HG03103 (cell line): ENCODE measurements around the gene PNMA1.

Experiments used
- ATAC-seq: cut with Tn5 transposase; IDR thresholded peaks from one replicate; pipeline ENCODE4 v1.9.1; 2021; ENCODE audit warnings: low read depth; ENCODE audit not compliant: unreplicated experiment

Gene PNMA1

DNA sequence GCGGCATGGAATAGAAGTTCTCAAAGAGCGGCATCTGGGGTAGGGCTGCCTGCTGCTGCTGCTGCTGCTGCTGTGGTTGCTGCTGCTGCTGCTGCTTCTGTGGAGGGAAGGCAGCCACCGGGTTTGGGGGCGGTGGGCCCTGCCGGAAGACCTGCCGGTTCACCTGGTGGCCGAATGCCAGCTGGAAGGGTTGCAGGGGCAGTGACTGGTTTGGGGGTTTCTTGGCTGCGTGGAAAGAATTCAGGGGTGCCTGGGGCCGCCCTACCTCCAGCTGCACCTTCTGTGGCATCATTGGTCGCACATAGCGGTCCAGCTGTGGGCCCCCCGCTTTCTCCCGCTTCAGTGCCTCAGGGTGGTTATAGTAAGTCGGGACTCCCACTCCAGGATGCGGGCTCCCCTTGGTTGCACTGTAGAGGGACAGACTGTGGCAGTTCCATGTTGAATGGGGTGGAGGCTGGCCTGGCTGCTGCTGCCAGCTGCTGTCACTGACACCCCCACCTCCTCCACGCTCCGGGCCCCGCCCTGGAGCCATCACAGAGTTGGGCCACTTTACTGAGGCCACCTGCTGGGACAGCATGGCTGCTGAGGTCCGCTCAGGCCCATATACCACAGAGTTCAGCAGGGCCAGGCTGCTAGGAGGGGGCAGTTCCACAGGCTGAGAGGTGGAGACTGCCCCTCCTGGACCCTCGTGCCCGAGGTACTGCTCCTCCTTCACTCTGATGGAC is 25.2 kb upstream of the PNMA1 start:
- ATAC-seq: no peak

DNA sequence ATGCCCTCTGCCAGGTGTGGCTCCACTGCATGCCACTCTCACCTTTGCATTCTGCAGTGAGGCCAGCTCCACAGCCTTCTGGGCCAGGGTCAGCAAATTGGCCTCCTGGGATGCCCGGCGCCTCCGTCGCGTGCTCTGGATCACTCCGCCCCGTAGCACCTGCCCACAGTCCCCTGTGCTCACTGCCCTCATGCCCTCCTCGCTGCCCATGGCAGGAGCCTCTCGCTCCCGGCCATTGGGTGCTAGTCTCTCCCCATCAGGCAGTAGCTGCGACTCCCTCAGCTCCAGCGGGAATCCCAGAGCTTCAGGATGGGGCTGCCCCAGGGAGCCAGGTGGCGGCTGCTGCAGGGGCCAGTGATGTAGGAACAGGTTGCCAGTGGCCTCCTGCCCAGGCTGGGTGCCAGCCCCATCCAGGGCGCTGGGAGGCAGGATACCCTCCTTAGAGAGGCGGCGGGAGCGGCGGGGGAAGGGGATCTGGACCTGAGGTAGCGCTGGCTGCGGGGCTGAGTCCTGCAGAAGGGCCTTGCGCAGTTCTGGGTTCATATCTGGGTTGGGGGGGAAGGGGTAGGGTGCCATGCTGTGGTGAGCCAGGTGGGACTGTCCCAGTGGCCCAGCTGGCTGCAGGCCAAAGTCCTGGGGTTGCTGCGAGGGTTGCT is 24.5 kb upstream of the PNMA1 start:
- no peak for ATAC-seq

DNA sequence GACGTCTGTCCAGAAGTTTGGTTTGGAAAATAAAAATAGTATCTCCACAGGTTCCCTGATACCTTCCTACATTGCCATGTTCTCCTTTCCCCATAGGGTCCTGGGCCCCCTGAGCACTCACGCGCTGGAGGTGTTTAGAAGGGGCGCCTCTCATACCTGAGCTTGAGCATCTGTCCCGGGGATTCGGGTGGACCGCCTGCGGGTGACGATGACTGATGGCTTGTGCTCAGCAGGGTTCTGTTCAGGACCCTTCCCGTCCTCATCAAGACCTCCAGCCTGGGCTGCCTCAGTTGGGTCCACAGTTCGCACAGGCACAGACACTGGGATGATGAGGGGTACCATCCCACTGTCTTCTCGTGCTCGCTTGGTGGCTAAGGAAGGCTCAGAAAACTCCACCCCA is 22.7 kb upstream of the PNMA1 start:
- ATAC-seq: no peak

DNA sequence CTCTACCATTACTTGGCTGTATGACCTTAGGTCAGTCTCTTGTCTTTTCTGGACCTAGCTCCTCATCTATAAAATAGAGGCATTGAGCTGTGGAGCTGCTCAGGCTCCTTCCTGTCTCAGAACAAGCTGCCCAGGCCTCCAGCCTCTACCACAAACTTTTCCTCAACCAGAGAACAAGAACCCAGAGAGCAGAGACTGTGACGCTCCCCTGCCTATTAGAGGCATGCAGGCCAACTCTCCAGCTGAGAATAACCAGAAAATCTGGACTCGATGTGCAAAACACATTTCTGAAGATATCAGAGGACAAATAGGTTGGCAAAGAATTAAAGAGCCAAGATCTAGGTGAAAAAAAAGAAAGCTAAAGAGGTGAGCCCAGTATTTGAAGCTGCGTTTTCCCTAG is 17.8 kb upstream of the PNMA1 start:
- no peak for ATAC-seq

DNA sequence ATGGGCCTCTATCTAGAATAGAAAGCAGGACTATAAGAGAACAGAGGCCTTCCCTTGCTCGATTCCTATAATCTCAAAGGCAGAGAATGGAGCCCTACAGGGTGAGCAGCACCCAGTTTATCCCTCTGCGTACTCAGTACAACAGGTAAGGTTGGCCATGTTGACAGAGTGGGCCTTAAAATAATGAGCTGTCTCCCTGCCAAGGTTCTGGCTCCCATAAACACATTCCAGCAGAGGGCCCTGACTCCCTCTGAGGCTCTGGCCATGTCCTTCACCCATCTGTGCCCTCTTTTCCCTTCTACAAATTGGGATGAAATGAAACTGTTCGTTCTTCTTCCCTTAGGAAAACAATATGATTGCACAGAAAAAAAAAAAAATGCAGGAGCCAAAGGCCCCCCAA is 16.9 kb upstream of the PNMA1 start:
- no peak for ATAC-seq

DNA sequence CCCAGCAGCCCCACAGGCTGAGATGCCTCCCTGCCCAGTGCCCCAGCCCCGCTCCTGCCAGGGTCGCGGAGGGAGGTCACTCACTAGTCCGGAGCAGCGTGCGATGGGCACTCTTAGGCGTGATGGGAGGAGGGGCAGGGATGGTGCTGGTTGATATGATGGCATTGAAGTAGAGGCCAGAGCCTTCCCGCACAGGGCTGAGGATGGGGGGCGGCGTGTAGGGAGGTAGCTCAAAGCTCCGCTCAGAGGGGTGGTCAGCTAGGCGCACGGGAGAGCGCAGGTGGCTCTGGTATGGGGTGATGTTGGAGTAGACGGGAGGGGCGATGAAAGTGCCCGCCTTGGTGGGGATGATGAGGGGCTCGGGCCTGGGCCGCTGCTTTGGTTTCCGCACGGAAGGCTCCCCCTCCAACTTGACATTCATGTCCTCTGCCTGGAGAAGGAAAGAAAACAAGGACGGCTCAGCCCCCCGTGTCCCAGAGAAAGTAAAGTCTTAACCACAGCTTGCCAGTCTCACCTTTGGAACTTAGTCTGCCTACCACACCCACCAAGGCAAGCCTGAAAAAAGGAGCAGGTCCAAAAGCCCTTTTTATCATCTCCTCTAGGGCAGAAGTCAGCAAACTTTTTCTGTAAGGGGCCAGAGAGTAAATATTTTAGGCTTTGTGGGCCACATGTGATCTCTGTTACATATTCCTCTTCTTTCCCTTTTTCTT is 15.5 kb upstream of the PNMA1 start:
- no peak for ATAC-seq

DNA sequence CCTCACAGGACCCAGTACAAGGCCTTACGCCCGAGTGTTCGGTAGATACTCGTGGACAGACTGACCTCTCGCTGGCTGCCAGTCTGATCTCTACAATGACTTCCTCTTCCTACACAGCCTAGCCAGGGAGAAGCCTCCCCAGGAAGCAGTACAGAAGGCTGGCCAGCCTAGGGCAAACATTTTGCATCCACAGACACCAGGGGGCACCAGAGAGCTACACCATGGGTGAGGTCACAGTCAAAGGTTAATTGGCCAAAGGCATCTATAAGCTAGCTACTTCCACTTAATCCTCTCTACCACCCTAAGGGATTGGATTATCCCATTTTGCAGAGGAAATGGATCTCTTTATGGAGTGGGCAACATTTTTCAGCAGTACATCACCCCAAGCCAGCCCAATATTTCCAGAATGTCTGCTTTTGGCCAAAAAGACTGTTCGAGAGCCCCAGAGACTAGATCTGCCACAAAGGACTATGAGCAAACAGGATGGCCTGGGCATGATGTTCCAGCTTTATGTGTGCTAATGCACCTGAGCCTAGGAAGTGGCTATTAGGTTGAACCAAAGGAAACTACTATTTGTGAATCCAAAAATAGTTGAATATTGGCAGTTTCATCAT is 14.6 kb upstream of the PNMA1 start:
- no peak for ATAC-seq

DNA sequence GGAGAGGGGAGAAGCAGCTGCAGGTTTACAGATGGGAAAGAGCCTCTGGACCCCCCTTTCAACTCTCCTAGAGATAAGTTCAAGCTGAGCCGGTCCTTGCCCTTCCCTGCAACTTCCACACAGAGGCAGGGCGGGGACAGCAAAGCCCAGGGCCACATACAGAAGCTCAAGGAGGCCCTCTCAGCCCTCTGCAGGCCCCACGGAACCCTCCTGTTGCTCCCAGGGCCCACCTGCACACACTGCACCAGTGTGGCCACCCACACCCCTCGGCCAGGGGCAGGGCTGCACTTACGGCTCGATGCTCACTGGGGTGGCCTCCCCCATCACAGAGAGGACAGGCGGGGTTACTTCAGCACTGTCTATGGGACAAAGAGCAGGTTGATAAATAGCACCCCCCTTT is 13.0 kb upstream of the PNMA1 start:
- no peak for ATAC-seq

DNA sequence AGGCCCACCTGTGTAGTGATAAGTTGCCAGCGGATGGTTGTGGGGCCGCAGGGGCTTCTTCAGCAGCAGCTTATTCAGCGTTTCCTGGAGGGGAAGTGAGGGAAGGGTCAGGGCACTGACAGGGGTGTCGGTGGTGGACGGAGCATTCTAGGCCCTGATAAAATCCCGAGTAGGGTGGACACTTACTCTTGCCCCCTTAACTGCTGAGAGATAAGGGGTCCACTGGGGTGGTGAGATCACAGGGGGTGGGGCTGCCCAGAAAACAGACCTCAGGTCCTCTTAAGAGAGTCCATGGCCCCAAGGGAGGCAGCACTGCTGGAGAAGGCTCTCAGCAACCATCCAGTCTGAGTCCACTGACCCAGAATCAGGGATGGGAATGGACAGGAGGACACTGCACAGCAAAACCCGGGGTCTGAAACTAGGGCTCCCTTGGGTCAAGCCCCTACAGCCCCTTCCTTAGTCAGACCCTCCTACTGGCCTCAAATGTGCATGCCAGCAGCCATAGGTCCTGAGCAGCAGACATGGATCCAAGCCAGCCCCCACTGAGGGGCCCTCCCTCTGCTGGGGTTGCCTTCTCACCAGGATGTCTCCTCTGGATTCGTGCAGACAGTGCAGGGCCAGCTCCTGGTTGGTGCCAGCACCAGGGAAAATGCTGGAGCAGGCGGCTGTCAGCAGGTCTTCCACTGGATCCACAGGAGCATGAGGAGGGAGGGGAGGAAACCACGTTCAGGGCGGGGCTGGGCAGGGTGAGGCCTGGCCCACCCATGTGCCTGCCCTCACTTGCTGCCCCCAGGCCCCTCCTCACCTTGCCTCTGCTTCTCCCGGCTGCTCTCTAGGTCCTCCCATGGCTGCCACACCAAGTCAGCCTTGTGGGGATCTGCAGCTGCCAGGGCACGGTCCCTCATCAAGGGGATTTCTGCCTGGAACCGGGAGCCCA is 12.1 kb upstream of the PNMA1 start:
- ATAC-seq: no peak

DNA sequence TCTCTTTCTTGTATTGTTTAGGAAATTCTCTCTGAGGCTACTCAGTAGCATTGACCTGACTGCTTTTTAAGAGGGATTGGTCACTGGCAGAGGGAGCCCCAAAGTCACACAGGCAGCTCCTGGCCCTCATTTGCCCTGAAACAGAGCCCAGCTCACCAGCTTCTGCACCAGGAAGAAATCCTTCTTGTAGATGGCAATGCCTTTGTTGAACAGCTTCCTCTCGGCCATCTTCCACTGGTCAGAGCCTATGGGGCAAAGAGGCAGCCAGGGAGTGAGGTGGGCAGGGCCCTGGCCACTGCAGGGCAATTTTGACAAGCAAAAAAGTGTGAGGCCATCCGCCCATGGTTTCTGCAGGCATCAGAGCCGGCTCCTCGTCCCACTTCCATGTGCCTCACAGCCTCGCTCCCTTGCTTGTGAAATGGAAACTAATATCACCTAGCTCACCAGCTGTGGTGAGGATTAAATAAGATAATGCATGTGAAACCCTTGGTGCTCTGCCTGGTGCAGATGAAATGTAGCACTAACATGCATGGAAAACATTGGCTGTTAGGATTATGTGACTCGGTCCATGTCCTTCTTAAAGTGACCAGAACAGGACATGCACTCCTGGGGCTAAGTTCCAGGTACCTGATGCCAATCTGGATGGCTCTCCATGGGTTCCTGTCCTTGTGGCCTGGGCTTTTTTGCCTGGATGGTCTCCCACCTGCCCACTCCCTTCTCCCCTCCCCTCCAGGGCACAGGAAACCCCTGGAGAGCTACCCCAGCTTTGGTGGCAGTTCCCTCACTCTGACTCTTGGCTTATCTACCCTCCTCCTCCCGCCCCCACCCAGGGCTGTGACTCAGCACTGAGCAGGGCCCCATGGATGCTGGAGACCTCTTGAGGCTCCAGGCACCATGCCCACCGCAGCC is 11.2 kb upstream of the PNMA1 start:
- no peak for ATAC-seq

DNA sequence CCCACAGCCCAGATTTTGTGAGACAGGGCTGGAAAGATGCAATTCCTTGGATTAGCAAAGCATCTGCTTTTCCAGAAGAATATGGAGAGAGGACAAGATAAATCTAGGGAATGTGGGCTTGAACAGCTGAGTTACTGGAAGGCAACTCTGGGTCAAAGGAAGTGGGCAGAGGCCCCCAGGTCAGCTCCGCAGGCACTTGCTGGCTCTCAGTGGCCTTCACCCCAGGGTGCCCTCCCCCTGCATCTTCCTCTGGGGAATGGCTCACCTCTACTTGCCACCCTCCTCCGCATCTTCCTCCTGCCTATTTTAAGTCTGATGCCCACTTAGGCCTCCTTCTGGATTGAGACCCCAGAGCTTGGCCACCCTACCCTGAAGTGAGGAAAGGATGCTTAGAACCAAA is 10.5 kb upstream of the PNMA1 start:
- no peak for ATAC-seq

DNA sequence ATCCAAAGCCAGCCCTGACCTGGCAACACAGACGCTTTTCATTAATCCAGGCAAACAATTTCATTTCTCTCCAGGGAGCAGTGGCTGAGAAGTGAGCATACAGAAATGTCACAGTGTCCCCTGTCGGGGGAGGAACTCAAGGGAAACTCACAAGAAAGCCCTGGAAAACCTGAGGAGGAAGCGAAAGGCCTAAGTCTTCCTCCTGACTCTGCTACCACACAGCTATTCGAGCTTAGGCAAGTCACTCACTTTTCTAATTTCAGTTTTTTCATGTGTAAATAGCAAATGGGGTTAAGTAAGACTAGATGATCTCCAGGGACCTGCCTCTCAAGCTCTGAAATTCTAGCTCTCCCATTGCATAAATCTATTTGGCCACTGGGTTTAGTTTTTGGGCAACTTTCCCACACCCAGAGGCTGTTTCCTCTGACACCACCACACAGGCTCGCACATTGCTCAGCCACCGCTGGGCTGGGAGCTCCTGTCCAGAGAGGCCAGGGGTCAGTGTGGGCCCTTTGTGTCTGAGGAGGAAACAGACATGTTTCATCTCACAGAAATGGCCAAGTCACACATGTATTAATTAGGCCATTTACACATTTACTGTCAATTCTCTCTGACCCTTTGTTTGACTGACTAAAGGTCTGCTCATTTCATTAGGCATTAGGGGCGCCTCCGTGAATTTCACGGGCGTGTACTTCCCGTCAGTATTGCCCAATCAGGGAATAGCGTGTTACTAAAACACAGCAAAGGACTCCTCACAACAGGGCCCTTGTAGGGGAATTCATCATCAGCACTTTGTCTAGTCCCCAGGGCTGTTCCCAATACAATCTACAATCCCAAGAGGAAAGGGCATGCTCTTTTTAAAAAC is 9.8 kb upstream of the PNMA1 start:
- no peak for ATAC-seq

DNA sequence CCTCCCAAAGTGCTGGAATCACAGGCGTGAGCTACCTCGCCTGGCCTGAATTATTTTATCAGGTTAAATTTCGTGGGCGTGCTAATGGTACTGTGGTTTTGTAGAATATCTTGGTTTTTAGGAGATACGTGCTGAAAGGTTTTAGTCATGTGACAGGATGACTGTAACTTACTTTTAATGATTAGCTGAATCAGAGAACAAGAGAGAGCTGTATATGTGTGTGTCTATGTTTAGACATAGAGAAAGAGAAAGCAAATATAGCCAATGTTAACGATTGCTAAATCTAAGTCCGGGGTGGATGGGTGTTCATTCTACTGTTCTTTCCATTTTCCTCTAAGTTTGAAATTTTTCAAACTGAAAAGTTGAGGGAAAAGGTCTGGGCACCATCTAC is 9.2 kb upstream of the PNMA1 start:
- ATAC-seq: no peak

DNA sequence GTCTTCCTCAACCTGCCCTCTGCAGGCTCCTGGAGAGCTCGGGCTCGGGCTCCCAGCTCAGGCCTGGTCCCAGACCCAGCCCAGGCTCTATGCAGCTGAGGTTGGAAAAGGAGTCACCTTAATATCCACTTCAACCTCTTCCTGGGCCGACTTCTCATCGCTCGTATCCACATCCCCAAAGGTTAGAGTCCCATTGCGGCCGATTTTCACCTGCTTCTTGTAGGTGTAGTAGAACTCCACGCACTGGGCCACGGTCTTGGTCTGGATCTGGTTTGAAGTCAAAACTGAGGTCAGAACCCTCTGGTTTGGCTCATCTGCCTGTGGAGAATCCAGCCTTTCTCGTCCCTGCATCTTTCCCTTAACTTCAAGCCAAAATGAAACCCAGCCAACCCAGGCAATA is 8.4 kb upstream of the PNMA1 start:
- ATAC-seq: no peak

DNA sequence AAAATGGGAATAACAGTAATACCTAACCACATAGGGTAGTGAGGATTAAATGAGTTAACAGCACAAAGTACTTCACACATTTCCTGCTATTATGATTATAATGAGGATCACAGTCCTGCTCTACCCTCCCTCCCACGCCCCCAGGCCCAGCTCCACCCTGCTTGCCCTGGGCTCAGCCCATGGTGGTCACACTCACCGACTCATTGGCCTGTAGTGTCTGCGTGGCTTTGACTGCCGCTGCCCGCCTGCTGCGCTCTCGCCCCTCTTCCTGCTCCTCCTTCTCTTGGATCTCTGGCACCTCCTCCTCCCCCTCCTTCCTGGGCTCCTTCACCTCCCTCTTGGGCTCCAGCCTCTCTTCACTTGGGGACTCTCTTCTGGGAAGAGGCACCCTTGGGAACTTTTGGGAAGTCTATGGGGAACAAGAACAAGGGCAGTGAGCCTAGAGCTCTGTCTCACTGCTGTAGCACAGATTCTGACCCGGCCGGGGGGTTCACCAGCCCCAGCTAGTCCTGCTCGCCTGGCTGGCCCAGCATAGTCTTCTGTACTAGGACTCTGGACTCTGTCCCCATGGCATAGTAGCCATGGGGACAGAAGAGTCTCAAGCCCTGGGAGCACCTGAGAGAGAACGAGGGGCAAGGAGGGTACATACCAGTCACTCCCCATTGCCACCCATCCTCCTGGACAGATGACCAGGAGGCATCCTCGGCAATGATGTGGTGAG is 7.1 kb upstream of the PNMA1 start:
- no peak for ATAC-seq

DNA sequence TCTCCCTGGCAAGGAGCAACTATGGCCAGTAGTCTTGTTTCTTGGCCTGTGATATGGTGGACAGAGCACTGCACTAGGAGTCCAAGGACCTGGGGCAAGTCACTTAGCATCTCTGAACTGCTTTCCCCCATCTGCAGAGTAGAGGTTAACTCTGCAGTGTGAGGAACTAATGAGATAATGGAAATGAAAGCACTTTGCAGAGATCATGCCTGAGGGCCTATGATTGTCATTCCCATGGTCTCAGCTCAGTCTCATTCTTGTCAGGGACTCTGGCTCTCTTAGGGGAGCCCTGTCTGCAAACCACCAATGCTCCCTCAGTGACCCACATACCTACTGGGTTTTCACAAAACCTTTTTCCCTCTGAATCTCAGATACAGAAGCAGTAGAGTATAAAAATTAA is 6.5 kb upstream of the PNMA1 start:
- no peak for ATAC-seq

DNA sequence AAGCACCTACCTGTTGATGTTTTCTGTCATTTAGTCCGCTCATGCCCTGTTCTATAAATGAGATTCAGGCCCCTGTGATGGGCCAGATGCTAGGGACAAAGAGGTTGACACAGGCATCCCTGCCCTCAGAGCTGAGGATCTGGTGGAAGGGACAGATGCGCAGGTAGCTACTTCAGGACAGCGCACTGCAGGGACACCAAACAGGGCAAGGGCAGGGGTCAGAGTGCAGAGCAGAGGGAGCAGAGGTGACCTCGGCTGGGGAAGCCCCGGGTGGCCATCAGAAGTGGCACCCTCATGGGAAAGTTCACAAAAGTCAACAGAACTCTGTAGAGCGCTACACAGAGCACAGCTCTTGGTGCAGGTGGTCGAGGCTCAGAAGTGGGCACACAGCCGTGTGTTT is 5.6 kb upstream of the PNMA1 start:
- ATAC-seq: no peak

DNA sequence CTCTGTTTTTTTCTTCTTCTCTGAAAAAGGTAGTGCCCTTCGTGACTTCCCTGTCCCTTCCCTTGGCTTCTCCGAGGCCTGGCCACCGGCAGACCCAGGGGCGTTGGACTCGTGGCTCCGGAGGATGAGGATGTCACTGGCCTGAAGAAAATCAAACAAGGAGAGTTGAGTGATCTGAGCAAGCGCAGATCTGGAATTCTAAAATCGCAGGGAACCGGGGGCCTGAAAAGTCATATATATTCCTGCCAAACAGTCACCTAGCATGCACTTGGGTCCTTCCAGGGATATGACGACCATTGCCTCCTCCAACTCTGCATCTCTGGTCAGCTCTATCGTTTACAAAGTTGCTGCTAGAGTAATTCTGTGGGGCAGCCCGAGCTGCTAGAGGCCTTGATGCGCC is 5.2 kb upstream of the PNMA1 start:
- no peak for ATAC-seq
